ENCODE results near the gene PDIA6. TPM values are rescaled to one million over a fixed set of nuclear protein-coding genes. Genes with fewer than 3 reads are reported as not detected.

The PDIA6 gene
- total and polyA plus RNA-seq, 2 donors (not counting 3 experiments of a cell fraction or from before 2014, with no cell fraction given): 335 to 424 TPM

DNA sequence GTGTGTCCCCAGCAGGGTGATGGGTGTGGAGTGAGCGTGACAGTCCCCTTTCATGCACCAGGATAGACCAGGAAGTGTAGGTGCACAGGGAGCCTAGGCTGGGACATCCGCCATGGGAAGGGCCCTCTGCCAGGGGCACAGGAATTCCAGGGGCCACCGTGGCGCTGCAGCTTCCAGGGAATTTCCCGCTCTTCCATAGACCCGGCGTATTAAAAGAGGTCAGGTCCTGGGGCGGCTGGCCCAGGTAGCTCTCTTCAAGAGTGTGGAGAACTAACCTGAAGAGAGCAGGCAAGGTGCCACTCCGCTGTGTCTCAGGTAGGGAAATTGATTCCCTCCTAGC lies 49.2 kb downstream of the PDIA6 start:
- Histone ChIP-seq H3K27ac (ENCODE audit: insufficient read depth, low read depth, low read length) (no peak overlapping the region), H3K36me3 (ENCODE audit: control insufficient read depth in 2 of 2, extremely low read depth in 1 of 2, insufficient read depth in 2 of 2, low read length in 2 of 2) (no peaks in the 10 kb centered on the region), H3K27me3 (ENCODE audit: control insufficient read depth in 2 of 2, insufficient read depth in 2 of 2, low read length in 2 of 2) (no peaks in the 10 kb centered on the region), H3K79me2 (ENCODE audit: control insufficient read depth, insufficient read depth, low read length) (no peaks in the 10 kb centered on the region), H2AFZ (ENCODE audit: low read depth, low read length) (no peak overlapping the region), H4K20me1 (replicated peaks; ENCODE audit: control insufficient read depth, extremely low read depth, insufficient read depth, low read length) (no peaks in the 10 kb centered on the region), H3K9me1 (replicated peaks; ENCODE audit: control insufficient read depth, extremely low read depth, insufficient read depth, low read length) (no peaks in the 10 kb centered on the region), H3K4me2 (ENCODE audit: insufficient read depth, low read length) (no peak overlapping the region), H3K9me3 (replicated peaks; ENCODE audit: control insufficient read depth, insufficient read depth, low read length) (no peaks in the 10 kb centered on the region), H3K4me1 (ENCODE audit: control insufficient read depth, extremely low read depth, insufficient read depth, low read length) (no peaks in the 10 kb centered on the region), H3K9ac (replicated peaks; ENCODE audit: extremely low read depth, insufficient read depth, low read length) (no peak overlapping the region), H3K4me3 (replicated peaks in 1 of 3; ENCODE audit: insufficient read depth in 1 of 3, low read depth in 1 of 3, low read length in 3 of 3) (no peak overlapping the region)
- intact Hi-C loops (cut with micrococcal nuclease) (no loop called here), dilution Hi-C loops (cut with MboI; ENCODE audit: extremely low pct_ligation_motif_present, low sequenced_read_pairs) (no loop called here)
- ChIA-PET POLR2A (no interaction called here), CTCF (no interaction called here)
- FAIRE-seq (no peak), DNase-seq (ENCODE audit: low read depth, low spot score) (no peak)
- TF ChIP-seq POLR2A (IDR thresholded peaks at IDR 0.05; ENCODE audit: low read depth, low read length) (no peak), JUN (IDR thresholded peaks at IDR 0.05; ENCODE audit: borderline replicate concordance, insufficient read depth, insufficient read length, low read depth) (no peak), MYC (IDR thresholded peaks at IDR 0.05; ENCODE audit: low read depth, low read length) (no peak), POLR2AphosphoS5 (IDR thresholded peaks at IDR 0.05; ENCODE audit: insufficient read depth, low read depth, low read length) (no peak), EZH2 (IDR thresholded peaks at IDR 0.05; ENCODE audit: borderline replicate concordance, low read depth, low read length, severe bottlenecking) (no peak), FOS (IDR thresholded peaks at IDR 0.05; ENCODE audit: borderline replicate concordance, insufficient read depth, low read length) (no peak), GATA2 (IDR thresholded peaks at IDR 0.05; ENCODE audit: insufficient read depth, insufficient read length, low read depth, low read length) (no peak)
- TF ChIP-seq, protein P1, sequence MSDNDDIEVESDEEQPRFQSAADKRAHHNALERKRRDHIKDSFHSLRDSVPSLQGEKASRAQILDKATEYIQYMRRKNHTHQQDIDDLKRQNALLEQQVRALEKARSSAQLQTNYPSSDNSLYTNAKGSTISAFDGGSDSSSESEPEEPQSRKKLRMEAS (IDR thresholded peaks at IDR 0.05; ENCODE audit: insufficient read depth, insufficient read length): no peak
- TF ChIP-seq, protein P2, sequence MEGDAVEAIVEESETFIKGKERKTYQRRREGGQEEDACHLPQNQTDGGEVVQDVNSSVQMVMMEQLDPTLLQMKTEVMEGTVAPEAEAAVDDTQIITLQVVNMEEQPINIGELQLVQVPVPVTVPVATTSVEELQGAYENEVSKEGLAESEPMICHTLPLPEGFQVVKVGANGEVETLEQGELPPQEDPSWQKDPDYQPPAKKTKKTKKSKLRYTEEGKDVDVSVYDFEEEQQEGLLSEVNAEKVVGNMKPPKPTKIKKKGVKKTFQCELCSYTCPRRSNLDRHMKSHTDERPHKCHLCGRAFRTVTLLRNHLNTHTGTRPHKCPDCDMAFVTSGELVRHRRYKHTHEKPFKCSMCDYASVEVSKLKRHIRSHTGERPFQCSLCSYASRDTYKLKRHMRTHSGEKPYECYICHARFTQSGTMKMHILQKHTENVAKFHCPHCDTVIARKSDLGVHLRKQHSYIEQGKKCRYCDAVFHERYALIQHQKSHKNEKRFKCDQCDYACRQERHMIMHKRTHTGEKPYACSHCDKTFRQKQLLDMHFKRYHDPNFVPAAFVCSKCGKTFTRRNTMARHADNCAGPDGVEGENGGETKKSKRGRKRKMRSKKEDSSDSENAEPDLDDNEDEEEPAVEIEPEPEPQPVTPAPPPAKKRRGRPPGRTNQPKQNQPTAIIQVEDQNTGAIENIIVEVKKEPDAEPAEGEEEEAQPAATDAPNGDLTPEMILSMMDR (IDR thresholded peaks at IDR 0.05; ENCODE audit: extremely low read depth in 1 of 2, insufficient read depth in 1 of 2, low read depth in 1 of 2, low read length in 2 of 2): no peak
- no TSS peak for BruUV-seq (replicated peaks)

Measured in endothelial cell of umbilical vein (primary cell).